Activated CD4-positive, alpha-beta T cell treated with anti-CD3 and anti-CD28 coated beads for 1 hour (primary cell): ENCODE measurements around the gene MYO18B.

ENCODE experiments used
- DNase-seq: peaks from one replicate; pipeline ENCODE4 v3.0.0-alpha.2; 2020

Gene MYO18B

DNA sequence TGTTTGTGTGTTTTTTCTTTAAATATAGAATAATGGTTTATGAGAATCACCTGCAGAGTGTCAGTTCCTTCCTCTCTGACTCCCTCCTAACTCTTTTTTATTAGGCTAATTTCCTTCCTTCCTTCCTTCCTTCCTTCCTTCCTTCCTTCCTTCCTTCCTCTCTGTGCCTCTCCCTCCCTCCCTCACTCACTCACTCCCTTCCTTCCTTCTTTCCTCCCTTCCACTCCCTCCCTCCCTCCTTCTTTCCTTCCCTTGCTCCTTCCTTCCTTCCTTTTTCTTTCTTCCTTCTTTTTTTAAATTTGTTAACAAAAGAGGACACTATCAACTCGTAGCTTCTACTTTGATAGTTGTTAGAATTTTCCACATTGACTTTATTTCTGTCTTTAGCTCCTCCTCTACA is 274.9 kb downstream of the MYO18B start:
- no peak for DNase-seq

DNA sequence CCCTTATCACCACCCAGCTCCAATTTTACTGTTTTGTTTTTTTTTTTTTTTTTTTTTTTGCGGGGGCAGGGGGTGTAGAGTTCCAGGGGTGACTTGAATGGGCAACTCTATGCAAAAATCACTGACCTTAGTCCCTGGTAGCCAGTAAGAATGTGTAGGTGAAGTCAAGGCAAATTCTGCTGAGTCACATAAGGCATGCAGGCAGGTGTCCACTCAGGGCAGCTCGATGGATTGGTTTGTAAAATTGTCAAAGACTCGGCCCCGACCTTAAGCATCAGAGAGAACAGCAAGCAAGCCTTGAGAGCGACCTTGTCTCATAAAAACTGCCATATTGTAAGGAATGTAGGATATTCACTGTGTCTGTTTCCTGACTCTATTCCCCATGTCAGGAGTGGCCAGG is 275.9 kb downstream of the MYO18B start:
- DNase-seq: no peak

DNA sequence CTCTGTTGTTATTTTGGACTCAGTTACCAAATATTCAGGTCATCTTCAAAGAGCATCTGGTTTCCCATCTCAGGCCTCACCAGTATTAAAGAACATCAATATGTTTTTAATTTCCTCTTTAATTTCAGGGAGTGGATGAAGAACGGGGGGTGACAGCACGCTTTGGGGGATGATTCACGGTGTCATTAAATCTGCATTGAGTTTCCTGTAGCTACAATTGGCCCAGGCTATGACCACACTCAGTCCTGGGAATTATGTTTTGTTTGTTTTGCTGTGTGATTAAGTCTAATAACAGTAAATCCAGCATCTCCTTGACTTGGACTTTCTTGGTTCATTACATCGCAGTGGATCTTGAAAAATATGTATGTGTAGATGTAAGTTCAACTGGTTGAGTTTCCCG is 277.6 kb downstream of the MYO18B start:
- no peak for DNase-seq

DNA sequence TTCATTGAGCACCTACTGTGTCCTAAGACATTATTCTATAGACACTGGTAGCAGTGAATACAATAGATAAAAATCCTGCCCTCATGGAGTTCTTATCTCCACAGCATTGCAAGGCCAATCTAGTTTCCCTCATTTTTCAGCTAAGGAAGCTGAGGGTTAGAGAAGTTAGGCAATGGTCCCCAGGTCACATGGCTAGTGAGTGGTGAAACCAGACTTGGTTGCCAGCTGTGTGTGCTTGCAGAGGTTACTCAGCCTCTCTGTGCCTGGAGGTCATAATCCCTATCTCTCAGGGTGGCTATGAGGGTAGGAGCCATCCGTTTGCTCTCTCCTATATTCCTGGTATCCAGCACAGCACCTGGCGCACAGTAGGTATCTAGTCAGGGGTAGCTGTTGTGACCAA is 279.5 kb downstream of the MYO18B start:
- no peak for DNase-seq

DNA sequence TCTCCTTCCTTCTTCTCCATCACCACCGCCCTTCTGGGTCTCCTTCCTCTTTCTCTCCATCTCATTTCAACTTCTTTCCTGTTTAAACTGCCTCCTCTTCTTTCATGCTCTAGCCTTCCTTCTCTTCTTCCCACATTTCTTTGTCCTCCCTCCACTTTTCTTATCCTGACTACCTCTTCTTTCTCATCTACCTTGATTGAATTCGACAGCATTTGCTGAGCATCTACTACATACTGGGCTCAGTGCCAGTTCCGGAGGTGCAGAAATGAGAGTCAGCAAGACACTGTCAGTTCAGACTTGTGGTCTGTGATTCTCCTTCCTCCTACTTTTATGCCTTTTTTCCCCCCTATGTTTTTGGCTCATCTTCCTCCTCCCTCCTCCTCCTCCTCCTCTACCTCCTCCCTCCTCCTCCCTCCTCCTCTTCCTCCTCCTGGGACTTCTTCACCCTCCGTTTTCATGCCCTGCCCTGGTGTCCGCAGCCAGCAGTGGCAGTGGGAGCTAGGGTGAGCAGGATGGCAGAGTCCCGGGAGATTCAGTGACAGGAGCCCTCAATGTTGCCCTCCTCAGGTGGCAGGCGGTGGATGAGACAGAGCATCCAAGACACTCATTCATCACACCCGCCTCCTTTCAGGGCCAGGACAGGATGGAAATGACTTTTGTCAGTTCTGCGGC is 281.3 kb downstream of the MYO18B start:
- no peak for DNase-seq

DNA sequence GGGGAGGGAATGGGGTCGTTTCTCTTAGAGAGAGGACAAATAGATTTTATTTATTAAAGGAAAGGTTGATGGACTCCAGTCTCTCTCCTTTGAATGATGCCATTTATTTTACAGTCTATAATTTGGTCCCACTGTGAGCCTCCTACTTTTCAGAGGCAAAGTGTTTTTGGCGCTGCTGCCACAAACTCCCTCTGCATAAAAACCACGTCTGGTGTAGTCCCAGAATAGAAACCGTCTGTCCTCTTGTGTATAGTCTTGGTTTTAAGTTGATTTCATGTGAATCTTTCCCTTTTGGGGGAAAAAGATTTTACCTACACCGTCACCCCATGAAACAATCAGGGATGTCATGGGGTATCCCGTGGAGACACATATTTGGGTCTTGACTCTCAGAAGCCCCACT is 283.6 kb downstream of the MYO18B start:
- no peak for DNase-seq

DNA sequence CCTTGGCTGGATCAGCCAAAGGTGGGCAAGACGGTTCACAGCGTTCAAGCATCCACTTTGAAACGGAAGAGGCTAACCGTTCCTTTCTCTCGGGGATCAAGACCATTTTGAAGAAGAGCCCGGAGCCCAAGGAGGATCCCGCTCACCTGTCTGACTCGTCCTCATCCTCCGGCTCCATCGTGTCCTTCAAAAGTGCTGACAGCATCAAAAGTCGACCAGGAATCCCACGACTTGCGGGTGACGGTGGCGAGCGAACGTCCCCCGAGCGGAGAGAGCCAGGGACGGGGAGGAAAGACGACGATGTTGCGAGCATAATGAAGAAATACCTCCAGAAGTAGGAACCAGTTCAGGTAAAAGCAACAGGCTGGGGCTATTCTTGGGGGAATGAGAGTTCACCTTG is 285.4 kb downstream of the MYO18B start:
- no peak for DNase-seq

DNA sequence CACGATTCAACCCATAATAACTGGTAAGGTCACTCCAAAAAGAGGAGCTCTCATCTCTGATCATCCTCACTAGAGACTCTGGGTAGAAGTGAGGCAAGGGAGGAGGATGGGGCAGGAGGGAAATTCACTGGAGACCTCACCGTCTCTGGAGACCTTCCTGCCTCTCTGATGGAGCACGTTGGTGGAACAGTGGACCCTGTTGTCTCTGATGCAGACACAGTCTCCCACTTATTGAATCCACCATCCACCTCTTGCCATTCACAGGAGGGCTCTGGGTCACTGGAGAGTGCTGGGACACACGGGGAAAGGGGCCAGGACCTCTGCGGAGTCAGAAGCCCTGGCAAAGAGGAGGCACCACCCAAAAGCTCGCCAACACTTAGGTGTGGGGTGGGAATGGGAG is 289.7 kb downstream of the MYO18B start:
- DNase-seq: no peak

DNA sequence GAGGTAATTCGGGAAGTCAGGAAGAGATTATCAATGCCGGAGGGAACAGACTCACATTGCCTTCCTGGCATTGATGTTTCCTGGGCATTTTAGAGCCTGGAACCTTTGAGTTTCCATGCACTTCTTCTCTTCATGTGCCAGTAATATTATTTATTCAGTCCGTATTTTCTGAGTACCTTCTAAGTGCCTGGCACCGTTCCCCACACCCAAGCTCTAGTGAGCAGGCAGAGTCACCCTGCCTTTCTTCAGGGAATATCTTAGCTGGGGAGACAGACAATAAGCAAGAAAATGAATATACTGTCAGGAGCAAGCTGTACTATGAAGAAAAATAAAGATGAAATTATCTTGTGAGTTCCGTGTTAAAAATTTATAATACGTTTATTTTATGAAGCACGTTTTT is 291.1 kb downstream of the MYO18B start:
- DNase-seq: no peak

DNA sequence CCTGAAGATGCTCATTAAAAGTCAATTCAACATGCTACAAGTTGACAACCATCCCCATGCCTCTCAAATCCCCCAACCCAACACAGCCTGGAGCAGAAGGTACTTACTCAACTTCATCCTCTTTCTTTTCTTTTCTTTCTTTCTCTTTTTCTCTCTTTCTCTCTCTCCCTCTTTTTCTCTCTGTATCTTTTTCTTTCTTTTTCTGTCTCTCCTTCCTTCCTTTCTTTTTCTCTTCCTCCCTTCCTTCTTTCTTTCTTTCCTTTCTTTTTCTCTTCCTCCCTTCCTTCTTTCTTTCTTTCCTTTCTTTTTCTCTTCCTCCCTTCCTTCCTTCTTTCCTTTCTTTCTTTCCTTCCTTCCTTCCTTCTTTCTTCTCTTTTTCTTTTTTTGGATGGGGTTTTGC is 291.6 kb downstream of the MYO18B start:
- no peak for DNase-seq

DNA sequence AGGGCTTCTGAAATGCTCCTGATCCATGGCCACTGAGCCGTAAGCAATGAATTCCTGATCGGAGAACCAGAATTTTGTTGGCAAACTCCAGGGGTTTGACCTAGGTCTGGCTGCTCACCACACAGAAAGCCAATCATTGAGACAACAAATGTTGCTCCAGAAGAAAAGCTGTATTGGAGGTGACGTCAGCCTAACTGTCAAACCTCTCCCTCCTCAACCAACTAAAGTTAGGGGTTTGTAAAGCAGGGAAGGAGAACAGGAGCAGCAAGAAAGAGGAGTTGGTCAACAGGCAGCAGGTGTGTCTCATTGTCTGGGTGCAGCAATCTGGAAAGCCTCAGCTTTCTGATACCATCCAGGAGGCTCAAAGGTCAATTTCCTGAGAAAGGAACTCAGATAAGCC is 293.5 kb downstream of the MYO18B start:
- no peak for DNase-seq

DNA sequence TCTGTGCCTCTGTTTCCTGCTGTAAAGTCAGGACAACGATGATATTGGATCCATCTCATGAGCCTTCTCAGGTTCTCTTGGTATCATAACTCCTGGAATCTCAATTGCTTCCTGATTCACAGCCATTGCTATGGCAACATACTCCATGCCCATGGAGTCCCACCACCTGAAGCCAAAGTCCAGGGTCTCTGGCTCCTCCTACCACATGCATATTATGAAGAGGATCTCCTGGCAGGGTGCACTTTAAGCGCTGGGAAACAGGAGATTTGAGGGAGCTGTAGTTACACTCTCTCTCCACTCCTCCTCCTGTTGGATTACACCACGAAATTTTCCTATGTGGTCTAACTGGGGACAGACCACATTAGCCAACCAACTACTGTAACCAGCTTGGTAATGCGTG is 296.4 kb downstream of the MYO18B start:
- no peak for DNase-seq

DNA sequence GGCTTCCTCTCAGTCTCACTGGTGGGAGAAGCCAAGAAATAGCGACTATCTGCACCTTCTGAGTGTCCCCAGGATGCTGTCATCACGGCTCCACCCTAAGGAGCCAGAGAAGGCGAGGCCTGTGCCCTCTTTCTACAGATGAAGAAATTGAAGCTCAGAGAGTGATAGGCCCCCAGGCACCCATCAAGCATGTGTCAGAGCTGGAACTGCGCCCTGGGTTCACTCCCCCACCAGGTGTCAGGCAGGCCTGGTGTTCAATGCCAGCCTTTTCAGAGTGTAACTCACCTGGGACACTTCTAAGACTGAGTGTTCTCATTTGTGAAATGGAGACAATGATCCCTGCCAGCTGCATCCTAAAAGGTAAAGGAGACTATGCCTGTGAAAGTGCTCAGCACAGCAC is 299.9 kb downstream of the MYO18B start:
- no peak for DNase-seq

DNA sequence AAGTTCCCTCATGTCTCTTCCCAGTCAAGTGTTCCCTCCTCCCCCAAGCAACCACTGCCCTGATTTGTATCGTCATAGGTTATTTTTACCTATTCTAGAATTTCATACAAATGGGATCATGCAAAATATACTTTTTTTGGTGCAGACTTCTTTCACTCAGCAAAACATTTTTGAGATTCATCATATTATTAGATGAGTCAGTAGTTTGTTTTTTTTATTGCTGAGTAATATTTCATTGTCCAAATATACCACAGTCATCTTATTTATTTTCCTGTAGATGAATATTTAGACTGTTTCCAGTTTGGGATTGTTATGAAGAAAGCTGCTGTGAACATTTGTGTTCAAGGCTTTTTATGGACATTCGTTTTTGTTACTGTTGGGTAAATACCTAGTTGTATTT is 301.0 kb downstream of the MYO18B start:
- DNase-seq: no peak

DNA sequence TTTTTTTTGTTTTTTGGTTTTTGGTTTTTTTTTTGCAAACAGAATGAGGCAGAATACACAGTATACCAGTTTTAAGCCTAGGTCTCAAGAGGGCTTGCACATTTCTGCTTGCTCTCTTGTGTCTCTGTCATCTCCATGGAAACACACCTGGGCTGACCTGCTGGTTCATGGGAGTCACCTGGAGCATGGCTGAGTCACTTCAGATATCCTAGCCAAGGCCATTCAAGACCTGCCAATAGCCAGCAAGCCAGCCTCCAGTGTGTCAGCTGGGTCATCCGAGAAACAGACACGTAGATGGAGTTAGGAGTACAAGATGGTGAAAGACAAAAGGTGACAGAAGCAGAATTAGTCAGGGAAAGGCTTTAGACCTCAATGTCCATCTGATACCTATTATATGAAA is 303.1 kb downstream of the MYO18B start:
- no peak for DNase-seq

DNA sequence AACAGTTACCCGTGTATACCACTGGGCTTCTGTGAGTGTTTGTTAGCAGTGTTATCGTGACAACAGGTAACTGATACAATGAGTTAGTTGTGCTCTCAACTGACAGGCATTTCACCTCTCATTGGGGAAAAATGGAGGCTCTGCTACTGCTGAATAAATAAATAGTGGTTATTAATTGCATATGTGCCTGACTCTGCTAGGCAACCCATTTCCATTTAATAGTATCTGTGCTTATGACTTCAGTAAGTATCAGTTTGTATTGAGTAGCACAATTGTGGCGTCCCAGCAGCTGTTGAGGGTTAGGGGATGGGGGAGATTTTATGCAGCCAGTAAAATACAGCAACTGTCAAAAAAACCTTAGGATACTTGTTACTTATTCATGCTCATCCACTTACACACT is 303.9 kb downstream of the MYO18B start:
- no peak for DNase-seq

DNA sequence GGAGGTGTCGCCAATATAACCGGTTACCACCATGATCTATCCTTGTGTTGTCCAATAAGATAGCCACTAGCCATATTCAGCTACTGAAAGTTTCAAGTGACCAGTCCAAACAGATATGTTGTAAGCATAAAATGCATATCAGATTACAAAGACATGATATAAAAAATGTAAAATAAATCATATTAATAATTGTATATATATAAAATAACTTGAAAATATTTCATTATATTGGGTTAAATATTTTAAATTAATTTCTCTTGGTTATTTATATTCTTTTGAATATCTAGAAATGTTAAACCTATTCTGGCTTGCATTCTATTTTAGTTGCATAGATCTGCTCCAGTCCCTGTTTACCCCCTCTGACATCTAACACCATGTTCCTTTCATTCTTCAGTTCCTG is 305.5 kb downstream of the MYO18B start:
- DNase-seq: no peak

DNA sequence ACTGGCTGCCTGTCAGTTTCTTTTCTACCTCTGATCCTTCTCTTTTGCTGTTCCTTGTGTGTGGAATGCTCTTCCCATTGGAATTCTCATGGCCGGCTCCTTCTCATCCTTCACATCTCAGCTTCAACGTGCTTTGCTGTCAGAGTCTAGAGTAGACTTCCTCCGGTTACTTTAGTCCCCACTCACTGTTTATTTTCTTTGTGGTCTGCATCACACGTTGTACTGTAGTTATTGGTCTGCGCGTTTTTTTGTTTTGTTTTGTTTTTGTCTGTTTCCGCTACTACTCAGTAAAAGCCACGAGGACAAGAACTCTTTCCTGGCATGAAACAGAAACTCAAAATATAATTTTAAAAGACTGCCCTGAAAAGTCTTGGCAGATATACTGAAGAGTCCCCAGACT is 305.9 kb downstream of the MYO18B start:
- DNase-seq: no peak

DNA sequence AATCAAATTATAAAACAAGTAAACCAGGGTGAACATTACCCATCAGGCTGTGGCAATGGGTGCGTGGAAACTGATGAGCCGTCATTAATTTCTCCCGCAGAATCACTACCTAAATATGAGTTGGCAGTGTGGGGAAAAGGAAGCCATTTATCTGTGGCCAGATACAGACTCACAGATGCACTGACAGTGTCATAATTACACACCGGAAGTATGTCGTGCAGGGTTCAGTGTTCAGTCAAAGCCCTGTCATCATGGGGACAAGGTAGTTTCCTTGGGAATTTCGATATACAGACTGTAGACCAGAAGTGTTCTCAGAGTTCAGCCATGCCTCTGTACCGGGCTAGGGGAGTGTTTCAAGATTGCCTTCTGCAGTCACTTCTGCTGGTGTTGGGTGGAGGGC is 308.1 kb downstream of the MYO18B start:
- no peak for DNase-seq

DNA sequence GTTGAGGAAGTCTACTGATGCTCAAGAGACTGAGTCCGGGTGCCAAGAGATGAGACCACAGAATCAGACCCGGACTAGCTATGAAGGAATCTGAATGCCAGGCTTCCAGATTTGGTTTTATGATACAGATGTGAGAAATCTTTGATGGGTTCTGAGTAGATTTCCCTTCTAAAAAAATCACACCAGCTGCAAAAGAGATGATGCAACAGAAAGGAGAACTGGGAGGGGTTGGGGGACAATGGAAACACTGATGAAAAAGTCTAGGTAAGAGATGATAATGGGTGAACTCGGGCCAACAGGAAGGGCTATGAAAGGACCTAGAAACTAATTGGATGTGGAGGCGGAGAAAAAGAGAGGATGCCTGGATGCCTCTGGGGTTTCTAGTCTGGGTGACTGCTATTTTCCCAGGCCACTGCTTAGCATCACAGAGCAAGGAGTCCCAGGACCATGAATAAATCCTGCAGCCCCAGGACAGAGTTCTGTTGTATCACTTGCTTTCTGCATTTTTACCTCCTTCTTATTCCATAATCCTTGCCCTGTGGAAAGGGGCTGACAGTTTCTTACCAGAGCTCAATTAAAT is 311.8 kb downstream of the MYO18B start:
- no peak for DNase-seq

DNA sequence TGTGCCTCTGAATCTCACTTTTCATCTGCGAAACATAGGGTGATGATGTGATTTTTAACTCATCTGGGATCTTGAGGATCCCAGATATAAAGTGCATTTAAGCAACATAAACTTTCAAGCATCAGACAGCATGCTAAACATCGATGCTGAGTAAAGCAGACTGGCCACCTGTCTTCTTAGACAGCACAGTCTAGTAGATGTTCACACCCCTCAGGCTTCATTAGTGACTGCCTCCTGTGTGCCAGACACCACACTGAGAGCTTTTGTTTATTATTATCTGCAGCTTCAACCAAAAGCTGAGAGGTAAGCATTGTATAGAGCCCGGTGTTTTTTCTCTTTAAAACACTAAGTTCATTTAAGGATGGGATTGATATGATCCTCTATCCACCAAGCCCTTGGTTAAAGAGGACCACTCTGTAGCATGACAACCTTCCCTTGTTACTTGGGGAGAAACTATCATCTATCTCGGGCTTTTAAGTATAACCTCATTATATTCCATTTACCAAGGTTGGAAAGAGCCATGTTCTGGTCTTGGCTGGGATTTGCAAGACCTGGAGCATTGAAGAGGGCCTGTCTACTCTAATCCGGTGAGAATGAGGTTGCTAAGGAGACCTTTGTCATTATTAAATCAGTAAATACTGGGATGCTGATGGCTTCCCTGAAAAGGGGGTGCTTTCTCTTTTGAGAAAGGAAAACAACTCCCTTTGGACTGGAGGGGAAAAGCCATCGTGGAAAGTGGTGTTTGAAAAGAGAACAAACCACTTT is 313.0 kb downstream of the MYO18B start:
- no peak for DNase-seq

DNA sequence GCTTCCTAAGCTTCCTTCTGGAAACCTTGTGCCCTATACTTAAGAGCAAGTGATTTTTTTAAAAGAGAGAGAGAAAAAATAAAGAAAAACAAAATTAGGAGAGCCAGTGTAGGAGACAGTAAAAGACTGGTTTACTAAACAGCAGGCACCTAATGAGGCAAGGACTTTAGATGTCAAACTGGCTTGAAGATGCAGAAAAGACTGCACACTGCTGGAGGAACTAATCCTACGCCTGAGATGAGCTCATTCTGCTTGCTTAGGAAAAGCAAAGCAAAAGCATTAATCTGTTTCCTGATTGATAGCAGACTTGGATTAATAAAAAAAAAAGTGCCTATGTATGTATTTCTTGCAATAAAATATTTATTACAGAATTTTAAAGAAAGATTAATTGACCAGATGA is 313.7 kb downstream of the MYO18B start:
- DNase-seq: no peak

DNA sequence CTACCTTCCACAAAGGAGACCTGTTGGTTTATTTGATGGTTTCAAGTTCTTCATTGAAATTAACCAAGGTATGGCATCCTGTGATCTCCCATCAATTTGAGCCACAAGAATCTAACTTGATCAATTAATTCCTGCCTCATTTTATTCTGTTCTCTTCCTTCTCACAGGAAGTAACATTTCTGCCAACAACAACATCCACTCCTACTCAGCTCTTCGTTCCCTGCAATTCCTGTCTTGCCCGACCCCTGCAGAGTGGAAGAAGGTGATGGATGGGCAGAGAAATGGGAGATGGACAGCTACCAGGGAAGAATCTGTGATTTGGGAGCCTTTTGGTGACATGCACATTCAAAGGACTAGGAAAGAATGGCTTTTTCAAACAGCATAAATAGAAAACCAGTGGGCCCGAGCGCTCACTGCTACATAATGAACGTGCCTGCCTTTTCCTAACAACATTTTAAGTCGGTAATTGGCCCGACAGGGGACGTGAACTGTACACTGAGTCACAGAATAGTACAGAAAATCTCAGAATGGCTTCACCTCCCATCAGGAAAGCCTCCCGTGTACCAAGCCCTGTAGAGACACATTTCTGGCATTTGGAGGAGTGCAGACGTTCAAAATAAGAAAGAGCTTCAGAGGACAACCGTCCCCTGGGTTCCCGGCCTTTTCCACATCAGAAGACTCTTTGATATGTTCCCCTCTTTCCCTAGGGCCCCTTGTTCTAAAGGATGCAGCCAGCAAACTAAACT is 314.6 kb downstream of the MYO18B start:
- DNase-seq: no peak

DNA sequence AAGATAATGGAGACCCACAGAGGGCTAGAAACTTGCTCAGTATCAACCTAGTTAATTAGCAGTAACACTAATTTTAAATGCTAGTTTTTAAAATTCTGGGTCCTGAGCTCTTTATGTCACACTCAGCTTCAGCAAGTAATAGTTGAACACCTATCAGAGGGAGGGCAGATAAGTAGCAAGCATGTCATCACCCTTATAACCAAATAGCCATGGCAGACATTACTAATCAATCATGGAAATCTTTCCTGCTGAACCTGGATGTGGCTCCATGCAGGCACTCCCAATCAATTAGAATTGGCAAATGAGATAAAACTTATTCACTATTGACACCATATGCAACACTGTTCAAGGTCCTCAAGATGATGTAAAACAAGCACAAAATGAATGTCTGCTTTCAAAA is 315.7 kb downstream of the MYO18B start:
- DNase-seq: no peak
